Keratinocyte (primary cell): ENCODE results near the gene HPSE2.

Experiments
- EZH2 ChIP-seq: IDR thresholded peaks from one replicate; pipeline ENCODE4 v1.6.1; 2012; ENCODE audit warnings: inconsistent platforms, mild to moderate bottlenecking, low read length, moderate library complexity
- TF ChIP-seq, protein P1 (sequence below), 3 experiments: IDR thresholded peaks in 1 of 3; conservative IDR thresholded peaks in 1 of 3; optimal IDR thresholded peaks in 1 of 3; 2 replicates in 2 of 3; 3 replicates in 1 of 3; pipeline versions ENCODE3 to v1.5.1; 2011; ENCODE audit warnings: low read length in 3 of 3, mild to moderate bottlenecking in 3 of 3, moderate library complexity in 2 of 3, control low read depth in 1 of 3, inconsistent platforms in 1 of 3; ENCODE audit not compliant: insufficient read depth in 2 of 3; ENCODE audit errors: extremely low read depth in 1 of 3

GRCh38 chr10:98417973-98418664 lies 817.5 kb downstream of the HPSE2 start:
- TF ChIP-seq, protein P1, sequence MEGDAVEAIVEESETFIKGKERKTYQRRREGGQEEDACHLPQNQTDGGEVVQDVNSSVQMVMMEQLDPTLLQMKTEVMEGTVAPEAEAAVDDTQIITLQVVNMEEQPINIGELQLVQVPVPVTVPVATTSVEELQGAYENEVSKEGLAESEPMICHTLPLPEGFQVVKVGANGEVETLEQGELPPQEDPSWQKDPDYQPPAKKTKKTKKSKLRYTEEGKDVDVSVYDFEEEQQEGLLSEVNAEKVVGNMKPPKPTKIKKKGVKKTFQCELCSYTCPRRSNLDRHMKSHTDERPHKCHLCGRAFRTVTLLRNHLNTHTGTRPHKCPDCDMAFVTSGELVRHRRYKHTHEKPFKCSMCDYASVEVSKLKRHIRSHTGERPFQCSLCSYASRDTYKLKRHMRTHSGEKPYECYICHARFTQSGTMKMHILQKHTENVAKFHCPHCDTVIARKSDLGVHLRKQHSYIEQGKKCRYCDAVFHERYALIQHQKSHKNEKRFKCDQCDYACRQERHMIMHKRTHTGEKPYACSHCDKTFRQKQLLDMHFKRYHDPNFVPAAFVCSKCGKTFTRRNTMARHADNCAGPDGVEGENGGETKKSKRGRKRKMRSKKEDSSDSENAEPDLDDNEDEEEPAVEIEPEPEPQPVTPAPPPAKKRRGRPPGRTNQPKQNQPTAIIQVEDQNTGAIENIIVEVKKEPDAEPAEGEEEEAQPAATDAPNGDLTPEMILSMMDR (optimal IDR thresholded peaks at IDR 0.05 in 1 of 3, IDR thresholded peaks at IDR 0.05 in 1 of 3, conservative IDR thresholded peaks at IDR 0.05 in 1 of 3; ENCODE audit: extremely low read depth in 1 of 3, insufficient read depth in 2 of 3, low read length in 3 of 3), result no peak
- no peak for TF ChIP-seq EZH2
